ACC112 (cell line): ENCODE results near the gene NTM.

Experiments used
- H2AFZ ChIP-seq: fragments of 200-600 bp; sonication (generic); one replicate; pipeline ENCODE4 v1.6.0; 2017; ENCODE audit warnings: antibody characterized with exemption, low read length; ENCODE audit not compliant: unreplicated experiment
- H3K27ac ChIP-seq: fragments of 200-600 bp; sonication (generic); 2 replicates; pipeline ENCODE4 v1.5.1; 2014; ENCODE audit warnings: low read depth, mild to moderate bottlenecking, antibody characterized with exemption, low read length, moderate library complexity
- H3K27me3 ChIP-seq: fragments of 200-600 bp; sonication (generic); 2 replicates; pipeline ENCODE4 v1.6.1; 2014; ENCODE audit warnings: mild to moderate bottlenecking, antibody characterized with exemption, low read length, moderate library complexity, mixed read lengths; ENCODE audit not compliant: insufficient read depth
- H3K36me3 ChIP-seq: fragments of 200-600 bp; sonication (generic); 2 replicates; pipeline ENCODE4 v1.6.1; 2016; ENCODE audit warnings: mild to moderate bottlenecking, antibody characterized with exemption, low read length, moderate library complexity, mixed read lengths; ENCODE audit not compliant: insufficient read depth
- H3K4me1 ChIP-seq: fragments of 200-600 bp; sonication (generic); one replicate; pipeline ENCODE4 v1.6.1; 2016; ENCODE audit warnings: low read length, mixed read lengths; ENCODE audit not compliant: insufficient read depth, unreplicated experiment, control insufficient read depth
- H3K4me3 ChIP-seq: fragments of 200-600 bp; sonication (generic); 2 replicates; pipeline ENCODE4 v1.5.1; 2014; ENCODE audit warnings: mild to moderate bottlenecking, low read depth, low read length
- H3K79me2 ChIP-seq: fragments of 200-600 bp; sonication (generic); one replicate; pipeline ENCODE4 v1.6.0; 2016; ENCODE audit warnings: low read length; ENCODE audit not compliant: control insufficient read depth, unreplicated experiment, insufficient read depth

Gene NTM

DNA sequence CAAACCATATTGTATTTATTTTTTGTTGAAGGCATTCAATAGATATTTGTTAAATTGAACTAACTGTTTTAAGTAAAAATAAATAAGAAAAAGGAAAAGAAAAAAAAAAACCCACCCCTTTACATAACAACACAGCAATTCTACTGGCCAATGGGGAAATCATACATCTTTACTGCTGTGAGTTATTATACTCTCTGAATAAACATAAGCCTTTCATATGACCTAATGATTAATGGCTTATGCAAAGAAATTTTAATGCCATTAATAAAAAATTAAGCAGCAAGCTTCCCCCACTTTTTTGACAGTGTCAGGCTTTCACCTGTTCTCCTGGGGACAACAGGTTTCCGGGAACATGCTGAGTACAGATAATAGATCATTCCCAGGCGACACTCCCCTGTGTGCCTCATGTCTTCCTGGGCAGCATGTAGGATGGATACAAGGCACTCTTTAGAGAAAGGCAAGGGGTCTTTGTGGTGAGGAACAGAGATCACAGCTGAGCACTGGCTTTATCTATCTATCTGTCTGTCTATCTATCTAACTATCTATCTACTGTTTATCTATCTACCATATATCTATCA, 676.0 kb downstream of the NTM start:
- Histone ChIP-seq H2AFZ (no peak overlapping the region), H3K27me3 (no peaks in the 10 kb centered on the region), H3K79me2 (no peaks in the 10 kb centered on the region), H3K4me3 (no peak overlapping the region), H3K36me3 (no peaks in the 10 kb centered on the region), H3K4me1 (no peaks in the 10 kb centered on the region), H3K27ac (no peak overlapping the region)

GRCh38 chr11:132047167-132047566, 676.8 kb downstream of the NTM start:
- Histone ChIP-seq H3K79me2 (no peaks in the 10 kb centered on the region), H3K4me1 (peaks cover under 1% of the 10 kb centered on the region), H3K36me3 (no peaks in the 10 kb centered on the region), H3K27ac (no peak overlapping the region), H3K4me3 (no peak overlapping the region), H2AFZ (no peak overlapping the region), H3K27me3 (no peaks in the 10 kb centered on the region)

GRCh38 chr11:132048040-132048439, 677.6 kb downstream of the NTM start:
- H3K27me3 ChIP-seq, result no peaks in the 10 kb centered on the region
- H3K4me3 ChIP-seq, result no peak overlapping the region
- H3K4me1 ChIP-seq, result peaks cover 9% of the 10 kb centered on the region
- H3K36me3 ChIP-seq, result no peaks in the 10 kb centered on the region
- H3K79me2 ChIP-seq, result no peaks in the 10 kb centered on the region
- H2AFZ ChIP-seq, result no peak overlapping the region
- H3K27ac ChIP-seq, result no peak overlapping the region

GRCh38 chr11:132049205-132049604, 678.8 kb downstream of the NTM start:
- Histone ChIP-seq H3K27ac (no peak overlapping the region), H3K4me3 (no peak overlapping the region), H3K79me2 (no peaks in the 10 kb centered on the region), H3K27me3 (no peaks in the 10 kb centered on the region), H3K36me3 (no peaks in the 10 kb centered on the region), H3K4me1 (peaks cover 15% of the 10 kb centered on the region), H2AFZ (no peak overlapping the region)

GRCh38 chr11:132050049-132050448, 679.6 kb downstream of the NTM start:
- Histone ChIP-seq H3K36me3 (no peaks in the 10 kb centered on the region), H3K79me2 (no peaks in the 10 kb centered on the region), H3K4me3 (no peak overlapping the region), H2AFZ (no peak overlapping the region), H3K27me3 (no peaks in the 10 kb centered on the region), H3K27ac (no peak overlapping the region), H3K4me1 (peaks cover 23% of the 10 kb centered on the region)

GRCh38 chr11:132050577-132051165, 680.3 kb downstream of the NTM start:
- Histone ChIP-seq H3K36me3 (no peaks in the 10 kb centered on the region), H3K79me2 (no peaks in the 10 kb centered on the region), H3K27ac (no peak overlapping the region), H3K27me3 (no peaks in the 10 kb centered on the region), H2AFZ (no peak overlapping the region), H3K4me3 (no peak overlapping the region), H3K4me1 (peaks cover 28% of the 10 kb centered on the region)

DNA sequence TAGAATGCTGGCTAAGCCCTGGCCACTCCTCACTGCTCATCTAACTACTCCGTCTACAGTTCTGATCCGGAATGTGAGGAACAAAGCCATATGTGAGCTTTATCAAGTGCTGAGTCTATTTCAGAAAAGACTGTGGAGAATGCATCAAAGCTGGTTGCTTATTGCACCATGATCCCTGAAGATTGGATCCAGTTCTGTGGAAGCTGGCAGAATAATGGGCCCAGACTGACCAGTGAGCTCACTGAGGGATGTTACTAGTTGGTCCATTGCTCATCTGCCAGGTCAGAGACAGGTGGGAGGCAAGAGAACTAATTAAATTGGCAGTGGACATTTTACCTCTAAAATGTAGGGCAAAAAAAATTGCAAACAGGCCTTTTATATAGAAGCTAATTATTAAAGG, 681.3 kb downstream of the NTM start:
- Histone ChIP-seq H3K36me3 (no peaks in the 10 kb centered on the region), H3K4me1 (peaks cover 34% of the 10 kb centered on the region), H2AFZ (no peak overlapping the region), H3K4me3 (no peak overlapping the region), H3K27me3 (no peaks in the 10 kb centered on the region), H3K27ac (no peak overlapping the region), H3K79me2 (no peaks in the 10 kb centered on the region)

GRCh38 chr11:132052342-132052741, 681.9 kb downstream of the NTM start:
- Histone ChIP-seq H3K4me1 (peaks cover 38% of the 10 kb centered on the region), H3K27me3 (no peaks in the 10 kb centered on the region), H3K27ac (no peak overlapping the region), H3K4me3 (no peak overlapping the region), H3K79me2 (no peaks in the 10 kb centered on the region), H3K36me3 (no peaks in the 10 kb centered on the region), H2AFZ (no peak overlapping the region)

DNA sequence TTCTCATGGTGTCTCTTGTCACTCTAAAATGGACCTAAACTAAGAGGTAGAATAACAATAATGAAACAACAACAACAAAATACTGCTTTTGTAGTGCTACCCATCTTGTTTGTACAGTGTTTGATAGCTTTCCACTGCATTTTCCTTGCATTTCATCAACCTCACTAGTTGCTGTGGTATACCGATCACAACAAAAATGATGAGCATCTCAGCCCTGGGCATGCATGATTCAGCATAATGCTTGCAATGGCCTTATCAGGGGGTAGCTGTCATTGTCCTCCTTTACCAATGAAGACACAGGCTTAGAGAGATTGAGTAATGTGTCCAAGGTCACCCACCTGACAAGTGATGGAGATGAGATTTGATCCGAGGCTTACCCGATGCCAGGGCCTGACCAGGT, 682.5 kb downstream of the NTM start:
- Histone ChIP-seq H3K36me3 (no peaks in the 10 kb centered on the region), H3K27ac (no peak overlapping the region), H3K4me3 (no peak overlapping the region), H3K4me1 (peaks cover 38% of the 10 kb centered on the region), H3K79me2 (no peaks in the 10 kb centered on the region), H3K27me3 (no peaks in the 10 kb centered on the region), H2AFZ (no peak overlapping the region)

- Histone ChIP-seq H3K27ac (peak overlapping the region; percentile 45), H3K4me3 (no peak overlapping the region), H2AFZ (no peak overlapping the region), H3K36me3 (no peaks in the 10 kb centered on the region), H3K4me1 (peaks cover 38% of the 10 kb centered on the region), H3K27me3 (no peaks in the 10 kb centered on the region), H3K79me2 (no peaks in the 10 kb centered on the region)
These were observed 684.4 kb downstream of the NTM start for GRCh38 chr11:132054822-132055221.

- Histone ChIP-seq H3K27ac (peak overlapping the region; percentile 45), H3K4me1 (peaks cover 38% of the 10 kb centered on the region)
These were observed 684.9 kb downstream of the NTM start for GRCh38 chr11:132055296-132055695.

More at GRCh38 chr11:132055296-132055695, 684.9 kb downstream of the NTM start:
- no peaks in the 10 kb centered on the region for H3K36me3 ChIP-seq
- no peaks in the 10 kb centered on the region for H3K79me2 ChIP-seq
- H3K4me3 ChIP-seq, result no peak overlapping the region
- no peak overlapping the region for H2AFZ ChIP-seq
- no peaks in the 10 kb centered on the region for H3K27me3 ChIP-seq
